Fibroblast of the aortic adventitia (primary cell): ENCODE measurements around the gene ALAD. TPM values are rescaled to one million over a fixed set of nuclear protein-coding genes. Genes with fewer than 3 reads are reported as not detected.

Source experiments
- DNase-seq: peaks from one replicate; pipeline ENCODE4 v3.0.0-alpha.2; 2010; ENCODE audit warnings: low read depth
- H3K4me3 ChIP-seq: 2 replicates; pipeline ENCODE4 v1.5.1; 2011; ENCODE audit warnings: low read depth, mild to moderate bottlenecking, control low read depth, low read length, moderate library complexity
- CTCF ChIP-seq: IDR thresholded peaks from 2 replicates; pipeline ENCODE4 v1.5.1; 2011; ENCODE audit warnings: mild to moderate bottlenecking, low read length, control low read depth, inconsistent platforms; ENCODE audit not compliant: insufficient read depth
- total RNA-seq: library from RNA; depleted of rRNA; stranded (reverse); fragments of >200 nt; gene quantifications from 2 replicates; pipeline ENCODE4 v1.2.3, GENCODE V29; 2012; ENCODE audit warnings: low replicate concordance

The ALAD gene
- total RNA-seq, 1 donor, result 17.0 TPM

DNA sequence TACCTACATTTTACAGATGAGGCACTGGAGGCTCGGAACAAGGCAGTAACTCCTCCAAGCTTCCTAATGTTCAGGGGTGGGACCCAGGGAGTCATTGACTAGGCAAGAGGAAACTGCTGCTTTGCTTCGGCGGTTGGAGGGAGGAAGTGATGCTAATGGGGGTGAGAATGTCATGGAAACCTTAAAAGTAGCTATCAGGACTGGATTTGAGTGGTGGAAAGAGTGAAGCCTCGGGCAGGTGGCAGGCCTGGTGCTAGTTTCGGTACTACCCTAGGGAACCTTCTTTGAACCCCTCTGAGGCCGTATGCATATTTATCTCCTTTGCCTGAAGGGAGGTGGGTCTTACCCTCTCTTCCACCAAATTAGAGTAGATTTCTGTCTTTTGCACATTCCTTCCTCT, 50.1 kb downstream of the ALAD start:
- H3K4me3 ChIP-seq, result no peak overlapping the region
- TF ChIP-seq CTCF, result no peak
- no peak for DNase-seq

GRCh38 chr9:113350107-113350661, 50.9 kb downstream of the ALAD start:
- no peak for TF ChIP-seq CTCF
- DNase-seq, result no peak
- no peak overlapping the region for H3K4me3 ChIP-seq

GRCh38 chr9:113349445-113350094, 51.5 kb downstream of the ALAD start, which contains the start of gene BSPRY:
TSS of gene BSPRY (plus strand) at chr9:113349541. CDS start at chr9:113349580, 39 bp downstream.
- peak within 1 kb of the TSS; percentile 17 for H3K4me3 ChIP-seq
- no peak for DNase-seq
- TF ChIP-seq CTCF, result no peak

DNA sequence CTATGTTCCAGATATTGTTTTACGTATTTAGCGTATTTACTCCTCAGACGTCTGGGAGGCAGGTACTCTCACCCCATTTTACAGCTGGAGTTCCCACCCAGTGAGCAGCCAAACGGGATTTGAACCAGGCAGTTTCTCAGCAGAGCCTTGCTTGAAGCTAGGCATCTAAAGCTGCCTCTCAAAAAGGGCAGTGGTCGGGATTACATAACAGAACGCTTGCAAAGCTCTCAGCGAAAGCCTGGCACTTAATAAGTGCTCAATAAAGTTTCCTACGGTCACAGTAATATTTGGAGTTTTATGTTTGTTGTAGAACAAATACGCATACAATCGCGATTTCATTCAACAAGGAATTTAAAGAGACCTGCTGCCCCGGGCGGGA, 52.0 kb downstream of the ALAD start:
- H3K4me3 ChIP-seq, result no peak overlapping the region
- DNase-seq, result no peak
- no peak for TF ChIP-seq CTCF

- no peak for DNase-seq
- TF ChIP-seq CTCF, result no peak
- H3K4me3 ChIP-seq, result no peak overlapping the region
Observed at GRCh38 chr9:113348437-113348836, 52.6 kb downstream of the ALAD start.

- H3K4me3 ChIP-seq, result no peak overlapping the region
- no peak for TF ChIP-seq CTCF
- DNase-seq, result no peak
Observed at GRCh38 chr9:113345671-113346070, 55.4 kb downstream of the ALAD start.

DNA sequence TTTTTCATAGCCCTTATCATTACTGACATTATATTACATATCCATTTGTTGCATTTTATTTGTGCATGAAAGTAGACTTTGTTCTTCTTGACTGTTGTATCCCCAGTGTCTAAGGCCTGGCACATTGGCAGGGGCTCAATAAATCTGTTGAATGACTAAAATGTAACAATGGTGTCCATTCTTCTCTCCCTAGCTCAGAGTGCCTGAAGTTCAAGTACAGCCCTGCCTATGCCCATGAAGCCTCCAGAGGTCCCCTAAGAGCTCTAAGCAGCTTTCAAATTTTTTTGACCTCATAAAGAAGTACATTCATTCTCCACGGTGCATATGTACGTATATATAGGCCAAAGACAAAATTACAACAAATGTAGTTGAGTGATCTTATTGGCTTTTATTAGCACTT, 55.9 kb downstream of the ALAD start:
- no peak for TF ChIP-seq CTCF
- no peak for DNase-seq

More for the DNA sequence above, 55.9 kb downstream of the ALAD start:
- H3K4me3 ChIP-seq, result no peak overlapping the region
